Measurements from ENCODE around the gene ZNF491.

- no peak for TF ChIP-seq CTCF (IDR thresholded peaks at IDR 0.05)
- no peak for TF ChIP-seq ZFX (IDR thresholded peaks at IDR 0.05; ENCODE audit: borderline replicate concordance)
Measured at GRCh38 chr19:11814700-11815035, 16.3 kb downstream of the ZNF491 start.
